HepG2 (cell line): ENCODE data around the gene SAMM50.

Source experiments
- ATRX ChIP-seq: sonication (generic); formaldehyde crosslinking; IDR thresholded peaks from 2 replicates; pipeline ENCODE4 v1.4.0; 2020; ENCODE audit warnings: missing genetic modification reagents, borderline replicate concordance
- CTCF ChIP-seq: sonication (generic); formaldehyde crosslinking; IDR thresholded peaks from 2 replicates; pipeline ENCODE4 v1.5.0; 2020; ENCODE audit warnings: mild to moderate bottlenecking, missing genetic modification reagents, moderate library complexity
- DPF2 ChIP-seq: sonication (generic); formaldehyde crosslinking; IDR thresholded peaks from 2 replicates; pipeline ENCODE4 v1.4.0; 2020; ENCODE audit warnings: mild to moderate bottlenecking, low read depth, missing genetic modification reagents, borderline replicate concordance
- ELF4 ChIP-seq: sonication (generic); formaldehyde crosslinking; IDR thresholded peaks from 2 replicates; pipeline ENCODE4 v1.5.0; 2020; ENCODE audit warnings: missing genetic modification reagents, mild to moderate bottlenecking, moderate library complexity, borderline replicate concordance
- KLF15 ChIP-seq: sonication (generic); formaldehyde crosslinking; IDR thresholded peaks from 2 replicates; pipeline ENCODE4 v1.8.1; 2023; ENCODE audit warnings: borderline replicate concordance, mild to moderate bottlenecking, inconsistent platforms, missing genetic modification reagents, mixed read lengths
- NCOA1 ChIP-seq: sonication (generic); formaldehyde crosslinking; IDR thresholded peaks from 2 replicates; pipeline ENCODE4 v1.9.0; 2021; ENCODE audit warnings: missing genetic modification reagents
- POLR2A ChIP-seq, 2 experiments: IDR thresholded peaks; 2 replicates each; pipeline ENCODE4 v1.6.1; 2011; ENCODE audit warnings: low read depth in 2 of 2, low read length in 2 of 2, mild to moderate bottlenecking in 1 of 2, moderate library complexity in 1 of 2; ENCODE audit not compliant: insufficient read depth in 1 of 2

GRCh38 chr22:44005524-44005923 is 50.3 kb downstream of the SAMM50 start:
- TF ChIP-seq NCOA1 (CRISPR knock-in tag) (no peak), CTCF (CRISPR knock-in tag) (no peak), POLR2A (IDR thresholded peaks at IDR 0.05; ENCODE audit: insufficient read depth in 1 of 2, low read depth in 2 of 2, low read length in 2 of 2) (no peak), DPF2 (no peak), ELF4 (CRISPR knock-in tag) (no peak), ATRX (CRISPR knock-in tag) (no peak), KLF15 (CRISPR knock-in tag) (no peak)
